Measurements from ENCODE around the gene MISP3.
"Not testable (repeated sequence)": the region's sequence is repeated elsewhere in the genome, so short reads cannot be mapped to it uniquely, and the experiment has no call there.

MISP3 gene

GRCh38 chr19:14048443-14049153, 24.0 kb upstream of the MISP3 start:
- no peaks in the 10 kb centered on the region for H3K36me3 ChIP-seq (ENCODE audit: insufficient read depth, low read length)
- H3K9me3 ChIP-seq (ENCODE audit: low read length), result 0 out of 2 replicates have a peak, but pooled peaks cover 3% of the 10 kb centered on the region
- no peak overlapping the region for H3K9ac ChIP-seq (ENCODE audit: low read length)
- no peak overlapping the region for H3K27ac ChIP-seq (ENCODE audit: low read depth, low read length, poor library complexity, severe bottlenecking)
- H3F3A ChIP-seq (ENCODE audit: insufficient read depth, low read length), result no peaks in the 10 kb centered on the region
- no peaks in the 10 kb centered on the region for H4K20me1 ChIP-seq (ENCODE audit: insufficient read depth, low read length)
- H3K4me1 ChIP-seq (ENCODE audit: insufficient read depth, low read length, severe bottlenecking), result no peaks in the 10 kb centered on the region
- TF ChIP-seq CTCF (IDR thresholded peaks at IDR 0.05; ENCODE audit: low read length) (peak; percentile 87), EZH2 (IDR thresholded peaks at IDR 0.05; ENCODE audit: borderline replicate concordance, low read length) (no peak)
- H2AFZ ChIP-seq (ENCODE audit: low read length), result no peak overlapping the region
- no peak overlapping the region for H3K4me3 ChIP-seq (ENCODE audit: low read depth, low read length, poor library complexity, severe bottlenecking)
- H3K9me2 ChIP-seq (ENCODE audit: low read depth, low read length), result no peaks in the 10 kb centered on the region
- H3K79me2 ChIP-seq (ENCODE audit: insufficient read depth, low read length), result no peaks in the 10 kb centered on the region
- H3K4me2 ChIP-seq (ENCODE audit: low read length), result no peak overlapping the region
- no peaks in the 10 kb centered on the region for H3K27me3 ChIP-seq (ENCODE audit: insufficient read depth, low read length)

- H3K4me3 ChIP-seq (ENCODE audit: low read depth, low read length, poor library complexity, severe bottlenecking), result no peak overlapping the region
- H3K9me3 ChIP-seq (ENCODE audit: low read length), result 0 out of 2 replicates have a peak, but pooled peaks cover 3% of the 10 kb centered on the region
- no peak overlapping the region for H3K9ac ChIP-seq (ENCODE audit: low read length)
- no peaks in the 10 kb centered on the region for H3K9me2 ChIP-seq (ENCODE audit: low read depth, low read length)
- H3K79me2 ChIP-seq (ENCODE audit: insufficient read depth, low read length), result no peaks in the 10 kb centered on the region
- H3K36me3 ChIP-seq (ENCODE audit: insufficient read depth, low read length), result no peaks in the 10 kb centered on the region
- H3K27me3 ChIP-seq (ENCODE audit: insufficient read depth, low read length), result no peaks in the 10 kb centered on the region
- H3K4me1 ChIP-seq (ENCODE audit: insufficient read depth, low read length, severe bottlenecking), result no peaks in the 10 kb centered on the region
- H3K27ac ChIP-seq (ENCODE audit: low read depth, low read length, poor library complexity, severe bottlenecking), result no peak overlapping the region
- no peak overlapping the region for H2AFZ ChIP-seq (ENCODE audit: low read length)
- no peak for TF ChIP-seq EZH2 (IDR thresholded peaks at IDR 0.05; ENCODE audit: borderline replicate concordance, low read length)
- no peak for TF ChIP-seq CTCF (IDR thresholded peaks at IDR 0.05; ENCODE audit: low read length)
- H3K4me2 ChIP-seq (ENCODE audit: low read length), result no peak overlapping the region
- H3F3A ChIP-seq (ENCODE audit: insufficient read depth, low read length), result no peaks in the 10 kb centered on the region
- no peaks in the 10 kb centered on the region for H4K20me1 ChIP-seq (ENCODE audit: insufficient read depth, low read length)
Observed at GRCh38 chr19:14050512-14050911, 22.1 kb upstream of the MISP3 start.

GRCh38 chr19:14050961-14051360, 21.6 kb upstream of the MISP3 start:
- not testable (repeated sequence) for H2AFZ ChIP-seq (ENCODE audit: low read length); H3K4me1 ChIP-seq (ENCODE audit: insufficient read depth, low read length, severe bottlenecking); H3F3A ChIP-seq (ENCODE audit: insufficient read depth, low read length); H4K20me1 ChIP-seq (ENCODE audit: insufficient read depth, low read length); H3K4me2 ChIP-seq (ENCODE audit: low read length); H3K27me3 ChIP-seq (ENCODE audit: insufficient read depth, low read length); H3K9me2 ChIP-seq (ENCODE audit: low read depth, low read length); H3K27ac ChIP-seq (ENCODE audit: low read depth, low read length, poor library complexity, severe bottlenecking); H3K79me2 ChIP-seq (ENCODE audit: insufficient read depth, low read length); H3K9ac ChIP-seq (ENCODE audit: low read length); H3K36me3 ChIP-seq (ENCODE audit: insufficient read depth, low read length); H3K4me3 ChIP-seq (ENCODE audit: low read depth, low read length, poor library complexity, severe bottlenecking); H3K9me3 ChIP-seq (ENCODE audit: low read length)

GRCh38 chr19:14051980-14052379, 20.6 kb upstream of the MISP3 start:
- no peak overlapping the region for H3K9ac ChIP-seq (ENCODE audit: low read length)
- no peaks in the 10 kb centered on the region for H3K9me2 ChIP-seq (ENCODE audit: low read depth, low read length)
- H3F3A ChIP-seq (ENCODE audit: insufficient read depth, low read length), result no peaks in the 10 kb centered on the region
- TF ChIP-seq EZH2 (IDR thresholded peaks at IDR 0.05; ENCODE audit: borderline replicate concordance, low read length) (no peak), CTCF (IDR thresholded peaks at IDR 0.05; ENCODE audit: low read length) (no peak)
- H3K27me3 ChIP-seq (ENCODE audit: insufficient read depth, low read length), result no peaks in the 10 kb centered on the region
- 0 out of 2 replicates have a peak, but pooled peaks cover 3% of the 10 kb centered on the region for H3K9me3 ChIP-seq (ENCODE audit: low read length)
- no peak overlapping the region for H3K4me3 ChIP-seq (ENCODE audit: low read depth, low read length, poor library complexity, severe bottlenecking)
- no peak overlapping the region for H3K4me2 ChIP-seq (ENCODE audit: low read length)
- no peaks in the 10 kb centered on the region for H3K79me2 ChIP-seq (ENCODE audit: insufficient read depth, low read length)
- no peaks in the 10 kb centered on the region for H4K20me1 ChIP-seq (ENCODE audit: insufficient read depth, low read length)
- no peaks in the 10 kb centered on the region for H3K4me1 ChIP-seq (ENCODE audit: insufficient read depth, low read length, severe bottlenecking)
- H3K27ac ChIP-seq (ENCODE audit: low read depth, low read length, poor library complexity, severe bottlenecking), result no peak overlapping the region
- no peak overlapping the region for H2AFZ ChIP-seq (ENCODE audit: low read length)
- no peaks in the 10 kb centered on the region for H3K36me3 ChIP-seq (ENCODE audit: insufficient read depth, low read length)

Data from OCI-LY1 (cell line).